H9 (cell line): ENCODE results near the gene ADAMTS6. TPM values are rescaled to one million over a fixed set of nuclear protein-coding genes. Genes with fewer than 3 reads are reported as not detected.

Experiments
- DNase-seq: peaks from one replicate; pipeline ENCODE4 v3.0.0-alpha.2; 2017
- H2AFZ ChIP-seq: one replicate; pipeline ENCODE4 v1.6.1; 2013; ENCODE audit warnings: mild to moderate bottlenecking, low read length, control low read depth, moderate library complexity
- H2AK5ac ChIP-seq: 2 replicates; pipeline ENCODE4 v1.6.1; 2013; ENCODE audit warnings: low read length, control low read depth, mixed read lengths; ENCODE audit not compliant: insufficient read length
- H2BK120ac ChIP-seq: one replicate; pipeline ENCODE4 v1.6.1; 2013; ENCODE audit warnings: low read depth, mild to moderate bottlenecking, low read length, control low read depth, inconsistent platforms; ENCODE audit not compliant: poor library complexity, severe bottlenecking
- H2BK12ac ChIP-seq: 2 replicates; pipeline ENCODE4 v1.6.1; 2013; ENCODE audit warnings: low read length, control low read depth, mixed read lengths, low read depth; ENCODE audit not compliant: insufficient read length
- H2BK15ac ChIP-seq: 2 replicates; pipeline ENCODE4 v1.6.1; 2013; ENCODE audit warnings: low read depth, low read length, control low read depth
- H2BK20ac ChIP-seq: one replicate; pipeline ENCODE4 v1.6.1; 2013; ENCODE audit warnings: low read depth, mild to moderate bottlenecking, low read length, control low read depth, inconsistent platforms; ENCODE audit not compliant: poor library complexity, severe bottlenecking
- H2BK5ac ChIP-seq: 2 replicates; pipeline ENCODE4 v1.6.1; 2013; ENCODE audit warnings: low read length, control low read depth, mixed read lengths; ENCODE audit not compliant: insufficient read length
- H3K14ac ChIP-seq: 2 replicates; pipeline ENCODE4 v1.6.1; 2013; ENCODE audit warnings: low read length, control low read depth; ENCODE audit not compliant: insufficient read depth
- H3K18ac ChIP-seq: 2 replicates; pipeline ENCODE4 v1.6.1; 2013; ENCODE audit warnings: low read depth, mild to moderate bottlenecking, mixed read lengths, low read length, control low read depth; ENCODE audit not compliant: insufficient read length
- H3K23ac ChIP-seq: 2 replicates; pipeline ENCODE4 v1.6.1; 2013; ENCODE audit warnings: low read length, control low read depth, mixed read lengths, low read depth; ENCODE audit not compliant: insufficient read length
- H3K23me2 ChIP-seq: 2 replicates; pipeline ENCODE4 v1.6.1; 2013; ENCODE audit warnings: low read depth, mild to moderate bottlenecking, mixed read lengths, low read length, control low read depth; ENCODE audit not compliant: insufficient read length, poor library complexity, severe bottlenecking
- H3K27ac ChIP-seq: 2 replicates; pipeline ENCODE4 v1.5.1; 2013; ENCODE audit warnings: low read length, control low read depth, mixed read lengths, low read depth; ENCODE audit not compliant: insufficient read length
- H3K27me3 ChIP-seq: 2 replicates; pipeline ENCODE4 v1.6.1; 2013; ENCODE audit warnings: low read length, control low read depth, inconsistent platforms; ENCODE audit not compliant: insufficient read depth
- H3K4ac ChIP-seq: 2 replicates; pipeline ENCODE4 v1.6.1; 2013; ENCODE audit warnings: low read depth, mild to moderate bottlenecking, control low read depth, inconsistent platforms, low read length, moderate library complexity
- H3K4me1 ChIP-seq: 2 replicates; pipeline ENCODE4 v1.6.1; 2013; ENCODE audit warnings: low read length, control low read depth, inconsistent platforms; ENCODE audit not compliant: insufficient read depth
- H3K4me2 ChIP-seq: 2 replicates; pipeline ENCODE4 v1.6.1; 2013; ENCODE audit warnings: low read length, control low read depth, mixed read lengths; ENCODE audit not compliant: insufficient read length, insufficient read depth
- H3K56ac ChIP-seq: 2 replicates; pipeline ENCODE4 v1.6.1; 2013; ENCODE audit warnings: low read depth, mild to moderate bottlenecking, mixed read lengths, low read length, control low read depth; ENCODE audit not compliant: insufficient read length
- H3K79me1 ChIP-seq: 2 replicates; pipeline ENCODE4 v1.6.1; 2013; ENCODE audit warnings: low read depth, mild to moderate bottlenecking, moderate library complexity, low read length, control low read depth, inconsistent platforms; ENCODE audit not compliant: insufficient read depth, poor library complexity, severe bottlenecking
- H3K79me2 ChIP-seq: 2 replicates; pipeline ENCODE4 v1.6.1; 2013; ENCODE audit warnings: low read length, control low read depth, inconsistent platforms; ENCODE audit not compliant: insufficient read depth
- H3K9ac ChIP-seq: 2 replicates; pipeline ENCODE4 v1.6.1; 2013; ENCODE audit warnings: low read length, control low read depth, mixed read lengths; ENCODE audit not compliant: insufficient read length; ENCODE audit errors: extremely low read depth
- H3K9me3 ChIP-seq: one replicate; pipeline ENCODE4 v1.6.1; 2013; ENCODE audit warnings: low read depth, low read length, inconsistent platforms; ENCODE audit not compliant: control insufficient read depth
- H3T11ph ChIP-seq: one replicate; pipeline ENCODE4 v1.6.1; 2013; ENCODE audit warnings: mild to moderate bottlenecking, low read length, control low read depth, inconsistent platforms
- H4K20me1 ChIP-seq: one replicate; pipeline ENCODE4 v1.6.1; 2013; ENCODE audit not compliant: control insufficient read depth, insufficient read length, insufficient read depth
- H4K5ac ChIP-seq: 2 replicates; pipeline ENCODE4 v1.6.1; 2013; ENCODE audit warnings: low read depth, mild to moderate bottlenecking, mixed read lengths, low read length, control low read depth; ENCODE audit not compliant: insufficient read length
- H4K8ac ChIP-seq: replicated peaks from 2 replicates; pipeline ENCODE4 v1.6.1; 2013; ENCODE audit warnings: low read length, control low read depth, mixed read lengths, low read depth; ENCODE audit not compliant: insufficient read length
- H4K91ac ChIP-seq: 2 replicates; pipeline ENCODE4 v1.6.1; 2013; ENCODE audit warnings: low read depth, mild to moderate bottlenecking, moderate library complexity, mixed read lengths, low read length, control low read depth; ENCODE audit not compliant: insufficient read length
- H3K27ac Mint-ChIP-seq, 3 experiments: 2 replicates in 2 of 3; 3 replicates in 1 of 3; pipeline ENCODE4 v1.8.0; 2020 to 2021; ENCODE audit warnings: mixed read lengths in 3 of 3, mild to moderate bottlenecking in 1 of 3, moderate library complexity in 1 of 3
- H3K27me3 Mint-ChIP-seq: 2 replicates; pipeline ENCODE4 v1.8.0; 2021; ENCODE audit warnings: low read depth, mild to moderate bottlenecking, moderate library complexity, mixed read lengths
- H3K36me3 Mint-ChIP-seq, 3 experiments: 2 replicates in 2 of 3; 3 replicates in 1 of 3; pipeline ENCODE4 v1.8.0; 2020 to 2021; ENCODE audit warnings: low read depth in 3 of 3, mixed read lengths in 3 of 3; ENCODE audit not compliant: insufficient read depth in 1 of 3
- H3K4me1 Mint-ChIP-seq, 2 experiments: 2 replicates each; pipeline ENCODE4 v1.8.0; 2020; ENCODE audit warnings: mixed read lengths in 2 of 2
- H3K4me3 Mint-ChIP-seq, 2 experiments: 2 replicates in 1 of 2; 3 replicates in 1 of 2; pipeline ENCODE4 v1.8.0; 2020 to 2021; ENCODE audit warnings: mild to moderate bottlenecking in 2 of 2, mixed read lengths in 2 of 2, moderate library complexity in 1 of 2
- H3K9me3 Mint-ChIP-seq, 2 experiments: 2 replicates in 1 of 2; 3 replicates in 1 of 2; pipeline ENCODE4 v1.8.0; 2020; ENCODE audit warnings: mild to moderate bottlenecking in 2 of 2, mixed read lengths in 2 of 2, moderate library complexity in 1 of 2
- WGBS: extraction: QIAGEN DNeasy Blood & Tissue Kit; methylation state at CpG from one replicate; pipeline ENCODE4 v1.1.7; 2013; ENCODE audit warnings: missing lambda C conversion rate, low lambda C conversion rate, mixed read lengths; ENCODE audit not compliant: insufficient read length; ENCODE audit errors: extremely low coverage; 5-methylcytosine and 5-hydroxymethylcytosine counted together
- total RNA-seq: library from RNA; stranded (reverse); gene quantifications from 2 replicates; pipeline ENCODE4 v1.2.1, GENCODE V29; 2021
- TF ChIP-seq, protein P1 (sequence below): fragments of 200-600 bp; sonication (generic); conservative IDR thresholded peaks from 3 replicates; pipeline ENCODE4 v1.8.0; 2021; ENCODE audit warnings: antibody characterized with exemption, mild to moderate bottlenecking

Gene ADAMTS6
- total RNA-seq, 1 experiment from 2014 or later = 0.33 TPM

DNA sequence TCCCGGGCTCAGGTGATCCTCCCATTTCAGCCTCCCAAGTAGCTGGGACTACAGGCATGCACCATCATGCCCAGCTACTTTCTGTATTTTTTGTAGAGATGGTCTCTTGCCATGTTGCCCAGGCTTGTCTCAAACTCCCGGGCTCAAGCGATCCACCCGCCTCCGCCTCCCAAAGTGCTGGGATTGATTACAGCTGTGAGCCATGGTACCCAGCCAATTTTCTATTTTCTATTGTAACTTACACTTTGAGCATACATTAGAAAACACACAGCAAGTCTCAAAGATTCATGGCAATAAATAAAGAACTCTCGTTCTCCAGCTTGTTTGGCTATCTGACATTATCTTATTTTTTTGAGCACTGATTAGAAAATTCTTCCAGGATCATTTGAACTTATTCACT lies 228.7 kb downstream of the ADAMTS6 start:
- no peak overlapping the region for H2AK5ac ChIP-seq
- Mint-ChIP-seq H3K36me3 (no peaks in the 10 kb centered on the region), H3K27ac (no peak overlapping the region), H3K27me3 (no peaks in the 10 kb centered on the region), H3K9me3 (no peaks in the 10 kb centered on the region), H3K4me1 (no peaks in the 10 kb centered on the region), H3K4me3 (no peak overlapping the region)
- H4K91ac ChIP-seq = no peak overlapping the region
- no peaks in the 10 kb centered on the region for H3K79me1 ChIP-seq
- H3K9me3 ChIP-seq = no peaks in the 10 kb centered on the region
- H4K20me1 ChIP-seq = no peaks in the 10 kb centered on the region
- H3K14ac ChIP-seq = no peak overlapping the region
- no peaks in the 10 kb centered on the region for H3K79me2 ChIP-seq
- no CpG with 5 or more reads among the region's 6 CpGs for WGBS
- H2BK5ac ChIP-seq = no peak overlapping the region
- no peak overlapping the region for H4K5ac ChIP-seq
- H3K9ac ChIP-seq = no peak overlapping the region
- no peak overlapping the region for H2BK15ac ChIP-seq
- H3K23me2 ChIP-seq = no peaks in the 10 kb centered on the region
- no peak overlapping the region for H3K18ac ChIP-seq
- no peak overlapping the region for H3K27ac ChIP-seq
- H2BK12ac ChIP-seq = no peak overlapping the region
- H3K23ac ChIP-seq = no peak overlapping the region
- no peaks in the 10 kb centered on the region for H3K4me1 ChIP-seq
- H3K4ac ChIP-seq = no peak overlapping the region
- H2BK20ac ChIP-seq = no peak overlapping the region
- no peak overlapping the region for H2AFZ ChIP-seq
- no peak overlapping the region for H3T11ph ChIP-seq
- no peak overlapping the region for H3K4me2 ChIP-seq
- no peak overlapping the region for H2BK120ac ChIP-seq
- no peak overlapping the region for H3K56ac ChIP-seq
- H3K27me3 ChIP-seq = no peaks in the 10 kb centered on the region
- DNase-seq = no peak
- no peak overlapping the region for H4K8ac ChIP-seq
- TF ChIP-seq, protein P1, sequence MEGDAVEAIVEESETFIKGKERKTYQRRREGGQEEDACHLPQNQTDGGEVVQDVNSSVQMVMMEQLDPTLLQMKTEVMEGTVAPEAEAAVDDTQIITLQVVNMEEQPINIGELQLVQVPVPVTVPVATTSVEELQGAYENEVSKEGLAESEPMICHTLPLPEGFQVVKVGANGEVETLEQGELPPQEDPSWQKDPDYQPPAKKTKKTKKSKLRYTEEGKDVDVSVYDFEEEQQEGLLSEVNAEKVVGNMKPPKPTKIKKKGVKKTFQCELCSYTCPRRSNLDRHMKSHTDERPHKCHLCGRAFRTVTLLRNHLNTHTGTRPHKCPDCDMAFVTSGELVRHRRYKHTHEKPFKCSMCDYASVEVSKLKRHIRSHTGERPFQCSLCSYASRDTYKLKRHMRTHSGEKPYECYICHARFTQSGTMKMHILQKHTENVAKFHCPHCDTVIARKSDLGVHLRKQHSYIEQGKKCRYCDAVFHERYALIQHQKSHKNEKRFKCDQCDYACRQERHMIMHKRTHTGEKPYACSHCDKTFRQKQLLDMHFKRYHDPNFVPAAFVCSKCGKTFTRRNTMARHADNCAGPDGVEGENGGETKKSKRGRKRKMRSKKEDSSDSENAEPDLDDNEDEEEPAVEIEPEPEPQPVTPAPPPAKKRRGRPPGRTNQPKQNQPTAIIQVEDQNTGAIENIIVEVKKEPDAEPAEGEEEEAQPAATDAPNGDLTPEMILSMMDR = no peak
